Endothelial cell of umbilical vein (primary cell): ENCODE measurements around the gene JPH3. TPM values are rescaled to one million over a fixed set of nuclear protein-coding genes. Genes with fewer than 3 reads are reported as not detected.

Experiments used
- BruUV-seq: library from RNA; stranded (reverse); fragments of 400-500 nt; replicated peaks from 2 replicates; lab custom pipeline; 2021; lab: Mats Ljungman, UMichigan
- CTCF ChIA-PET: fragments of 300-600, 350-600 bp; sonication (Branson Sonifier 250); formaldehyde crosslinking; loops from one replicate; lab custom pipeline; 2021; ENCODE audit warnings: antibody characterized with exemption, inconsistent platforms; lab: Charles Lee
- POLR2A ChIA-PET: fragments of 300-600, 350-600 bp; sonication (Branson Sonifier 250); formaldehyde crosslinking; loops from one replicate; lab custom pipeline; 2021; ENCODE audit warnings: antibody characterized with exemption, inconsistent platforms; lab: Charles Lee
- DNase-seq: peaks from one replicate; pipeline ENCODE4 v3.0.0-alpha.2; 2011; ENCODE audit warnings: low read depth, low spot score
- FAIRE-seq: peaks from 2 replicates; lab custom pipeline; 2011; peaks lifted over from hg19 to GRCh38; lab: Jason Lieb, UNC
- H2AFZ ChIP-seq: 2 replicates; pipeline ENCODE4 v1.6.0; 2012; ENCODE audit warnings: low read depth, low read length, control low read depth, inconsistent platforms
- H3K27ac ChIP-seq: 2 replicates; pipeline ENCODE4 v1.5.1; 2011; ENCODE audit warnings: low read depth, mild to moderate bottlenecking, control low read depth, low read length, moderate library complexity; ENCODE audit not compliant: insufficient read depth
- H3K27me3 ChIP-seq, 2 experiments: 2 replicates each; pipeline versions ENCODE4 v1.6.0 to v1.6.1; 2011; ENCODE audit warnings: low read length in 2 of 2, mixed read lengths in 1 of 2; ENCODE audit not compliant: control insufficient read depth in 2 of 2, insufficient read depth in 2 of 2
- H3K36me3 ChIP-seq, 2 experiments: 2 replicates in 1 of 2; 3 replicates in 1 of 2; pipeline ENCODE4 v1.5.1; 2011; ENCODE audit warnings: low read length in 2 of 2, mild to moderate bottlenecking in 1 of 2, moderate library complexity in 1 of 2; ENCODE audit not compliant: control insufficient read depth in 2 of 2, insufficient read depth in 2 of 2; ENCODE audit errors: extremely low read depth in 1 of 2
- H3K4me1 ChIP-seq: 3 replicates; pipeline ENCODE4 v1.5.1; 2011; ENCODE audit warnings: mild to moderate bottlenecking, low read length; ENCODE audit not compliant: control insufficient read depth, insufficient read depth; ENCODE audit errors: extremely low read depth
- H3K4me2 ChIP-seq: 2 replicates; pipeline ENCODE4 v1.6.1; 2011; ENCODE audit warnings: low read length, control low read depth, mixed read lengths; ENCODE audit not compliant: insufficient read depth
- H3K4me3 ChIP-seq, 3 experiments: fragments of 200-600 bp in 1 of 3; sonication (generic), shearing (Covaris generic) in 1 of 3; replicated peaks in 1 of 3; 2 replicates each; pipeline ENCODE4 v1.5.1; 2011 to 2016; ENCODE audit warnings: control low read depth in 3 of 3, low read length in 3 of 3, mild to moderate bottlenecking in 2 of 3, inconsistent platforms in 1 of 3, low read depth in 1 of 3, moderate library complexity in 1 of 3; ENCODE audit not compliant: insufficient read depth in 1 of 3
- H3K79me2 ChIP-seq: 2 replicates; pipeline ENCODE4 v1.6.0; 2012; ENCODE audit warnings: low read length, inconsistent platforms; ENCODE audit not compliant: control insufficient read depth, insufficient read depth
- H3K9ac ChIP-seq: replicated peaks from 2 replicates; pipeline ENCODE3; 2011; ENCODE audit warnings: low read length, control low read depth; ENCODE audit not compliant: insufficient read depth; ENCODE audit errors: extremely low read depth
- H3K9me1 ChIP-seq: replicated peaks from 3 replicates; pipeline ENCODE4 v1.6.0; 2011; ENCODE audit warnings: mild to moderate bottlenecking, low read length; ENCODE audit not compliant: control insufficient read depth, insufficient read depth; ENCODE audit errors: extremely low read depth
- H3K9me3 ChIP-seq: replicated peaks from 2 replicates; pipeline ENCODE4 v1.5.1; 2012; ENCODE audit warnings: low read length, inconsistent platforms; ENCODE audit not compliant: control insufficient read depth, insufficient read depth
- H4K20me1 ChIP-seq: replicated peaks from 2 replicates; pipeline ENCODE3; 2011; ENCODE audit warnings: mild to moderate bottlenecking, low read length; ENCODE audit not compliant: control insufficient read depth, insufficient read depth; ENCODE audit errors: extremely low read depth
- EZH2 ChIP-seq: IDR thresholded peaks from 2 replicates; pipeline ENCODE4 v1.6.1; 2012; ENCODE audit warnings: borderline replicate concordance, low read depth, mild to moderate bottlenecking, moderate library complexity, low read length, inconsistent platforms; ENCODE audit not compliant: severe bottlenecking
- FOS ChIP-seq: IDR thresholded peaks from 2 replicates; pipeline ENCODE4 v1.6.1; 2011; ENCODE audit warnings: mild to moderate bottlenecking, low read length, moderate library complexity, borderline replicate concordance; ENCODE audit not compliant: insufficient read depth
- GATA2 ChIP-seq: IDR thresholded peaks from 2 replicates; pipeline ENCODE4 v1.7.0; 2011; ENCODE audit warnings: low read depth, mild to moderate bottlenecking, moderate library complexity, mixed read lengths, low read length; ENCODE audit not compliant: insufficient read length, insufficient read depth
- JUN ChIP-seq: IDR thresholded peaks from 2 replicates; pipeline ENCODE4 v1.6.1; 2011; ENCODE audit warnings: borderline replicate concordance, low read depth; ENCODE audit not compliant: insufficient read length, insufficient read depth
- MYC ChIP-seq: IDR thresholded peaks from one replicate; pipeline ENCODE4 v1.6.1; 2011; ENCODE audit warnings: mild to moderate bottlenecking, low read depth, low read length
- POLR2A ChIP-seq: IDR thresholded peaks from 2 replicates; pipeline ENCODE4 v1.6.1; 2012; ENCODE audit warnings: low read depth, mild to moderate bottlenecking, control low read depth, low read length
- POLR2AphosphoS5 ChIP-seq: IDR thresholded peaks from 2 replicates; pipeline ENCODE4 v1.6.1; 2012; ENCODE audit warnings: low read depth, mild to moderate bottlenecking, control low read depth, low read length, moderate library complexity; ENCODE audit not compliant: insufficient read depth
- dilution Hi-C: fragments of 300-500 bp; cut with MboI; formaldehyde crosslinking; loops from one replicate; pipeline ENCODE4 v1.15.0; 2019; ENCODE audit warnings: low sequenced_read_pairs; ENCODE audit not compliant: extremely low pct_ligation_motif_present
- intact Hi-C: fragments of 100-400 bp; cut with micrococcal nuclease; formaldehyde crosslinking; loops from one replicate; pipeline ENCODE4 v1.10.0; 2022
- polyA plus RNA-seq, 4 experiments: library from polyadenylated mRNA; depleted of rRNA in 3 of 4; stranded (reverse) in 3 of 4; unstranded in 1 of 4; fragments of >200 nt; gene quantifications; 2 replicates each; pipeline versions ENCODE4 v1.2.1 to v1.2.3, GENCODE V29; 2011 to 2012; ENCODE audit warnings: missing spikeins in 1 of 4
- total RNA-seq: library from RNA; stranded (reverse); gene quantifications from 2 replicates; pipeline ENCODE4 v1.2.3, GENCODE V29; 2021
- TF ChIP-seq, protein P1 (sequence below): IDR thresholded peaks from 2 replicates; pipeline ENCODE4 v1.6.1; 2011; ENCODE audit not compliant: insufficient read depth, insufficient read length
- TF ChIP-seq, protein P2 (sequence below), 2 donors: IDR thresholded peaks; 1 replicate in 1 of 2; 2 replicates in 1 of 2; pipeline ENCODE4 v1.5.1; 2011; ENCODE audit warnings: low read length in 2 of 2, mild to moderate bottlenecking in 2 of 2, moderate library complexity in 2 of 2, control low read depth in 1 of 2, inconsistent platforms in 1 of 2, low read depth in 1 of 2; ENCODE audit not compliant: insufficient read depth in 1 of 2; ENCODE audit errors: extremely low read depth in 1 of 2

The JPH3 gene
- total and polyA plus RNA-seq, 2 donors (not counting 3 experiments of a cell fraction or from before 2014, with no cell fraction given), result 0.22 to 0.30 TPM

DNA sequence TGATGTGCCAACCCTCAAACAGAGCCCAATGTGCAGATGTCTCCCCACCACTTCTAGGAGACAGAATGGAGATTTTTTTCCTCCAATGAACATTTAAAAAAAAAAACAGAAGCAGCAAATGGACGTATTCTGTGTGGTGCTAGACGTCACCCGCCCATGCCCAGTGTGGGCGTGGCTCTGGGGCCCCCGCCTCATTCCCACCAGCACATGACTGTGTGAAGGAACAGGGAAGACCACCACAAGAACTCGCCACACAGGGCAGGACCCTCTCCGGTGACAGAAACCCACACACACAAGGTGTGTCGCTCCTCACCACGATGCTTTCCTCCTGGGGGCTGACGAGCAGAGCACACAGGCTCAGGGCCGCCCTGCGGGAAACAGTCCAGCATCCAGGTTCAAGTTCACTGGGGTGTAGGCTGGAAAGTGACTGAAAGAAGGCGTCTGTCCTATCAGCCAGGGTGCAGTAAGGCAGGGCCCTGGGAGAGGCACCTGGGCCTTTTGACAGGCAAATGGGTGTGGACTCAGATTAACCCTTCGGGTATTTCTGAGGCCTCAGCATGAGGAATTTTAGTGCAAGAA lies 110.0 kb downstream of the JPH3 start:
- no TSS peak for BruUV-seq
- Histone ChIP-seq H3K27me3 (no peaks in the 10 kb centered on the region), H3K9me3 (no peaks in the 10 kb centered on the region), H2AFZ (no peak overlapping the region), H3K27ac (no peak overlapping the region), H3K9me1 (no peaks in the 10 kb centered on the region), H3K4me2 (no peak overlapping the region), H4K20me1 (no peaks in the 10 kb centered on the region), H3K36me3 (peaks cover 4 to 35% of the 10 kb centered on the region in 2 experiments), H3K4me3 (no peak overlapping the region), H3K9ac (no peak overlapping the region), H3K79me2 (no peaks in the 10 kb centered on the region), H3K4me1 (no peaks in the 10 kb centered on the region)
- DNase-seq, result no peak
- FAIRE-seq, result no peak
- TF ChIP-seq EZH2 (no peak), JUN (no peak), MYC (no peak), FOS (no peak), POLR2AphosphoS5 (no peak), GATA2 (no peak), POLR2A (no peak)
- TF ChIP-seq, protein P1, sequence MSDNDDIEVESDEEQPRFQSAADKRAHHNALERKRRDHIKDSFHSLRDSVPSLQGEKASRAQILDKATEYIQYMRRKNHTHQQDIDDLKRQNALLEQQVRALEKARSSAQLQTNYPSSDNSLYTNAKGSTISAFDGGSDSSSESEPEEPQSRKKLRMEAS, result no peak
- TF ChIP-seq, protein P2, sequence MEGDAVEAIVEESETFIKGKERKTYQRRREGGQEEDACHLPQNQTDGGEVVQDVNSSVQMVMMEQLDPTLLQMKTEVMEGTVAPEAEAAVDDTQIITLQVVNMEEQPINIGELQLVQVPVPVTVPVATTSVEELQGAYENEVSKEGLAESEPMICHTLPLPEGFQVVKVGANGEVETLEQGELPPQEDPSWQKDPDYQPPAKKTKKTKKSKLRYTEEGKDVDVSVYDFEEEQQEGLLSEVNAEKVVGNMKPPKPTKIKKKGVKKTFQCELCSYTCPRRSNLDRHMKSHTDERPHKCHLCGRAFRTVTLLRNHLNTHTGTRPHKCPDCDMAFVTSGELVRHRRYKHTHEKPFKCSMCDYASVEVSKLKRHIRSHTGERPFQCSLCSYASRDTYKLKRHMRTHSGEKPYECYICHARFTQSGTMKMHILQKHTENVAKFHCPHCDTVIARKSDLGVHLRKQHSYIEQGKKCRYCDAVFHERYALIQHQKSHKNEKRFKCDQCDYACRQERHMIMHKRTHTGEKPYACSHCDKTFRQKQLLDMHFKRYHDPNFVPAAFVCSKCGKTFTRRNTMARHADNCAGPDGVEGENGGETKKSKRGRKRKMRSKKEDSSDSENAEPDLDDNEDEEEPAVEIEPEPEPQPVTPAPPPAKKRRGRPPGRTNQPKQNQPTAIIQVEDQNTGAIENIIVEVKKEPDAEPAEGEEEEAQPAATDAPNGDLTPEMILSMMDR (IDR thresholded peaks at IDR 0.05; ENCODE audit: extremely low read depth in 1 of 2, insufficient read depth in 1 of 2, low read depth in 1 of 2, low read length in 2 of 2), result no peak
- dilution Hi-C loops (no loop called here), intact Hi-C loops (no loop called here)
- ChIA-PET CTCF (no interaction called here), POLR2A (no interaction called here)
